ENCODE results near the gene NDE1. TPM values are rescaled to one million over a fixed set of nuclear protein-coding genes. Genes with fewer than 3 reads are reported as not detected.

The NDE1 gene
- total RNA-seq, 4 donors from 2014 or later, result 22.4 to 40.6 (median 31.4) TPM

- no peak for DNase-seq
- H3K27me3 ChIP-seq, result peaks cover 0 to 6% (median 0%) of the 10 kb centered on the region in 4 donors
- no peaks in the 10 kb centered on the region for H3K4me1 ChIP-seq
- peaks cover 0 to 17% (median 0%) of the 10 kb centered on the region in 3 donors for H3K36me3 ChIP-seq
- peak overlapping the region in 1 of 4 donors; percentile 44 for H3K27ac ChIP-seq
- H3K4me3 ChIP-seq, result no peak overlapping the region
- WGBS, 2 donors, result 50 to 66% methylated on average over 7 to 8 of the region's 8 CpGs
- TF ChIP-seq POLR2A (IDR thresholded peaks at IDR 0.05) (no peak), CTCF (IDR thresholded peaks at IDR 0.05) (no peak)
- H3K9me3 ChIP-seq, result no peaks in the 10 kb centered on the region
- intact Hi-C loops (cut with DNase I), result no loop called here
Measured at GRCh38 chr16:15754821-15755534, 104.9 kb downstream of the NDE1 start.

GRCh38 chr16:15757077-15757386, 107.0 kb downstream of the NDE1 start:
- peaks cover 0 to 17% (median 0%) of the 10 kb centered on the region in 3 donors for H3K36me3 ChIP-seq
- no peaks in the 10 kb centered on the region for H3K9me3 ChIP-seq
- TF ChIP-seq CTCF (IDR thresholded peaks at IDR 0.05) (no peak), POLR2A (IDR thresholded peaks at IDR 0.05) (no peak)
- DNase-seq, result no peak
- no peaks in the 10 kb centered on the region for H3K4me1 ChIP-seq
- 39 to 60% methylated on average over 4 of the region's 10 CpGs for WGBS, 2 donors
- intact Hi-C loops (cut with DNase I), result no loop called here
- H3K27me3 ChIP-seq, result peaks cover 0 to 6% (median 0%) of the 10 kb centered on the region in 4 donors
- H3K4me3 ChIP-seq, result no peak overlapping the region
- H3K27ac ChIP-seq, result no peak overlapping the region

GRCh38 chr16:15757630-15758251, 107.7 kb downstream of the NDE1 start:
- TF ChIP-seq CTCF (IDR thresholded peaks at IDR 0.05) (no peak), POLR2A (IDR thresholded peaks at IDR 0.05) (no peak)
- Histone ChIP-seq H3K27ac (peak overlapping the region in 1 of 4 donors; percentile 5), H3K9me3 (no peaks in the 10 kb centered on the region), H3K36me3 (peaks cover 0 to 16% (median 0%) of the 10 kb centered on the region in 3 donors), H3K4me1 (no peaks in the 10 kb centered on the region), H3K27me3 (peaks cover 0 to 6% (median 0%) of the 10 kb centered on the region in 4 donors), H3K4me3 (no peak overlapping the region)
- 76% methylated on average over 8 to 10 of the region's 23 CpGs for WGBS, 2 donors
- intact Hi-C loops (cut with DNase I), result no loop called here
- no peak for DNase-seq

- Histone ChIP-seq H3K9me3 (no peaks in the 10 kb centered on the region), H3K36me3 (peaks cover 0 to 9% (median 0%) of the 10 kb centered on the region in 3 donors), H3K4me1 (no peaks in the 10 kb centered on the region), H3K4me3 (no peak overlapping the region), H3K27ac (no peak overlapping the region), H3K27me3 (peaks cover 0 to 6% (median 0%) of the 10 kb centered on the region in 4 donors)
- DNase-seq, result no peak
- no peak for TF ChIP-seq CTCF (IDR thresholded peaks at IDR 0.05)
- no peak for TF ChIP-seq POLR2A (IDR thresholded peaks at IDR 0.05)
- WGBS, 2 donors, result 60 to 94% methylated on average over 2 to 4 of the region's 4 CpGs
- intact Hi-C loops (cut with DNase I), result no loop called here
Measured at GRCh38 chr16:15759070-15759469, 109.0 kb downstream of the NDE1 start.

GRCh38 chr16:15760129-15760528, 110.1 kb downstream of the NDE1 start:
- H3K9me3 ChIP-seq, result no peaks in the 10 kb centered on the region
- intact Hi-C loops (cut with DNase I), result loop anchor here (10.0 kb wide), 1 partner anchor 435 kb away; no protein-coding TSS in a partner anchor

More at GRCh38 chr16:15760129-15760528, 110.1 kb downstream of the NDE1 start:
- Histone ChIP-seq H3K36me3 (peaks cover 0 to 8% (median 0%) of the 10 kb centered on the region in 3 donors), H3K27me3 (peaks cover 0 to 6% (median 0%) of the 10 kb centered on the region in 4 donors), H3K27ac (no peak overlapping the region), H3K4me1 (no peaks in the 10 kb centered on the region), H3K4me3 (no peak overlapping the region)
- TF ChIP-seq POLR2A (IDR thresholded peaks at IDR 0.05) (no peak), CTCF (IDR thresholded peaks at IDR 0.05) (no peak)
- 77 to 83% methylated on average over 1 of the region's 1 CpG for WGBS, 2 donors
- DNase-seq, result no peak
